K562 (cell line): ENCODE results near the gene HTR3C. TPM values are rescaled to one million over a fixed set of nuclear protein-coding genes. Genes with fewer than 3 reads are reported as not detected.

ENCODE experiments used
- ATAC-seq: fragments of 200-7000 bp; cut with Tn5 transposase; 3 replicates; pipeline ENCODE4 v1.9.1; 2020; ENCODE audit warnings: moderate library complexity
- BruUV-seq: library from RNA; stranded (reverse); fragments of 400-500 nt; replicated peaks from 2 replicates; lab custom pipeline; 2021; lab: Mats Ljungman, UMichigan
- CTCF ChIA-PET: fragments of 300-600 bp; formaldehyde crosslinking; extraction: SDS; loops from one replicate; lab custom pipeline; 2021; ENCODE audit warnings: low intra/inter-chr PET ratio; lab: Yijun Ruan, JAX
- POLR2A ChIA-PET: fragments of 300-600, 350-650 bp; sonication (Branson Sonifier 250); formaldehyde crosslinking; extraction: SDS; loops from one replicate; lab custom pipeline; 2021; ENCODE audit warnings: antibody characterized with exemption, inconsistent platforms; lab: Yijun Ruan, JAX
- DNase-seq, 4 experiments: peaks; one replicate each; pipeline versions ENCODE4 v3.0.0 to v3.0.0-alpha.2; 2011 to 2018; ENCODE audit warnings: low spot score in 3 of 4, mixed read lengths in 3 of 4; ENCODE audit errors: extremely low read depth in 1 of 4
- FAIRE-seq: peaks from 2 replicates; lab custom pipeline; 2011; peaks lifted over from hg19 to GRCh38; lab: Jason Lieb, UNC
- H2AFZ ChIP-seq: 2 replicates; pipeline ENCODE4 v1.6.0; 2011; ENCODE audit warnings: low read depth, low read length, control low read depth, inconsistent platforms
- H3K27ac ChIP-seq: fragments of 200-600 bp; 3 replicates; pipeline ENCODE4 v1.8.0; 2011; ENCODE audit warnings: low read depth, mild to moderate bottlenecking, control low read depth, inconsistent platforms, low read length, moderate library complexity, mixed read lengths; ENCODE audit errors: extremely low read depth
- H3K27me3 ChIP-seq, 2 experiments: fragments of 300-600 bp in 1 of 2; 2 replicates in 1 of 2; 3 replicates in 1 of 2; pipeline versions ENCODE4 v1.6.0 to v1.8.0; 2011; ENCODE audit warnings: inconsistent platforms in 2 of 2, low read length in 2 of 2, mild to moderate bottlenecking in 1 of 2, mixed read lengths in 1 of 2, moderate library complexity in 1 of 2; ENCODE audit not compliant: control insufficient read depth in 2 of 2, insufficient read depth in 2 of 2
- H3K36me3 ChIP-seq: fragments of 300-600 bp; 3 replicates; pipeline ENCODE4 v1.8.0; 2011; ENCODE audit warnings: mild to moderate bottlenecking, low read length, inconsistent platforms; ENCODE audit not compliant: control insufficient read depth, insufficient read depth
- H3K4me1 ChIP-seq, 2 experiments: fragments of 200-600 bp in 1 of 2; replicated peaks in 1 of 2; 2 replicates in 1 of 2; 3 replicates in 1 of 2; pipeline versions ENCODE4 v1.5.1 to v1.8.0; 2011; ENCODE audit warnings: inconsistent platforms in 2 of 2, low read length in 2 of 2, mild to moderate bottlenecking in 1 of 2, mixed read lengths in 1 of 2, moderate library complexity in 1 of 2; ENCODE audit not compliant: control insufficient read depth in 2 of 2, insufficient read depth in 2 of 2
- H3K4me2 ChIP-seq: 2 replicates; pipeline ENCODE4 v1.6.1; 2011; ENCODE audit warnings: low read length, control low read depth, inconsistent platforms, mixed read lengths; ENCODE audit not compliant: insufficient read depth
- H3K4me3 ChIP-seq: fragments of 200-600 bp; sonication (generic), shearing (Covaris generic); 2 replicates; pipeline ENCODE4 v1.5.1; 2016; ENCODE audit warnings: control low read depth, inconsistent platforms
- H3K79me2 ChIP-seq: fragments of 200-600 bp; 3 replicates; pipeline ENCODE4 v1.8.0; 2011; ENCODE audit warnings: low read length, inconsistent platforms; ENCODE audit not compliant: control insufficient read depth, insufficient read depth
- H3K9ac ChIP-seq, 2 experiments: 2 replicates each; pipeline versions ENCODE4 v1.6.0 to v1.6.1; 2011; ENCODE audit warnings: low read depth in 2 of 2, low read length in 2 of 2, control low read depth in 1 of 2, inconsistent platforms in 1 of 2, mild to moderate bottlenecking in 1 of 2, mixed read lengths in 1 of 2; ENCODE audit not compliant: insufficient read depth in 1 of 2
- H3K9me1 ChIP-seq: one replicate; pipeline ENCODE4 v1.6.0; 2011; ENCODE audit warnings: inconsistent platforms, mild to moderate bottlenecking, low read length, moderate library complexity; ENCODE audit not compliant: control insufficient read depth, insufficient read depth
- H3K9me3 ChIP-seq: replicated peaks from 2 replicates; pipeline ENCODE4 v1.5.1; 2011; ENCODE audit warnings: low read depth, low read length, inconsistent platforms; ENCODE audit not compliant: control insufficient read depth, insufficient read depth
- H4K20me1 ChIP-seq: replicated peaks from 2 replicates; pipeline ENCODE4 v1.6.1; 2011; ENCODE audit warnings: low read length, inconsistent platforms, mixed read lengths; ENCODE audit not compliant: control insufficient read depth, insufficient read depth
- ATF7 ChIP-seq: fragments of 450-650 bp; IDR thresholded peaks from 2 replicates; pipeline ENCODE4 v1.7.1; 2014; ENCODE audit warnings: mild to moderate bottlenecking, moderate library complexity
- ERF ChIP-seq: fragments of 450-650 bp; formaldehyde crosslinking; IDR thresholded peaks from 2 replicates; pipeline ENCODE4 v1.4.0; 2020; ENCODE audit warnings: mild to moderate bottlenecking, mixed read lengths
- GABPB2 ChIP-seq: fragments of 250-450 bp; sonication (Bioruptor Pico); conservative IDR thresholded peaks from 2 replicates; pipeline ENCODE4 v1.5.1; 2021; ENCODE audit warnings: mild to moderate bottlenecking
- MCM5 ChIP-seq: fragments of 450-650 bp; IDR thresholded peaks from 2 replicates; pipeline ENCODE4 v1.6.1; 2016; ENCODE audit warnings: low read depth
- MLX ChIP-seq, 2 experiments: fragments of 450-650 bp in 1 of 2; sonication (generic) in 1 of 2; formaldehyde crosslinking; conservative IDR thresholded peaks; 2 replicates each; pipeline versions ENCODE4 v1.4.0 to v1.8.1; 2020 to 2022; ENCODE audit warnings: mild to moderate bottlenecking in 1 of 2, missing genetic modification reagents in 1 of 2
- PATZ1 ChIP-seq: fragments of 250-450 bp; sonication (Bioruptor Pico); IDR thresholded peaks from 2 replicates; pipeline ENCODE4 v1.5.0; 2020; ENCODE audit warnings: mild to moderate bottlenecking, borderline replicate concordance
- PHF21A ChIP-seq: fragments of 450-650 bp; IDR thresholded peaks from 2 replicates; pipeline ENCODE4 v1.6.1; 2017; ENCODE audit warnings: low read depth, borderline replicate concordance
- RFX7 ChIP-seq: fragments of 250-450 bp; sonication (Bioruptor Pico); IDR thresholded peaks from 2 replicates; pipeline ENCODE4 v1.5.1; 2021; ENCODE audit warnings: mild to moderate bottlenecking
- SMAD4 ChIP-seq: fragments of 250-450 bp; sonication (Bioruptor Pico); conservative IDR thresholded peaks from 2 replicates; pipeline ENCODE4 v1.8.0; 2021; ENCODE audit warnings: inconsistent platforms, mild to moderate bottlenecking, moderate library complexity
- TAF1 ChIP-seq: IDR thresholded peaks from 2 replicates; pipeline ENCODE4 v1.6.1; 2011; ENCODE audit warnings: mild to moderate bottlenecking, low read length, moderate library complexity; ENCODE audit not compliant: insufficient read depth, control insufficient read depth, severe bottlenecking; ENCODE audit errors: extremely low read depth
- THAP7 ChIP-seq: fragments of 250-450 bp; sonication (Bioruptor Pico); IDR thresholded peaks from 2 replicates; pipeline ENCODE4 v1.5.0; 2021
- ZBED1 ChIP-seq: IDR thresholded peaks from 2 replicates; pipeline ENCODE4 v1.6.1; 2014
- ZKSCAN1 ChIP-seq: fragments of 150-350 bp; IDR thresholded peaks from 2 replicates; pipeline ENCODE4 v1.6.1; 2016; ENCODE audit warnings: low read depth, low read length
- ZNF232 ChIP-seq: sonication (generic); formaldehyde crosslinking; IDR thresholded peaks from 2 replicates; pipeline ENCODE4 v1.8.0; 2022; ENCODE audit warnings: mild to moderate bottlenecking, missing genetic modification reagents
- ZNF592 ChIP-seq: fragments of 450-650 bp; IDR thresholded peaks from 2 replicates; pipeline ENCODE4 v1.6.1; 2017; ENCODE audit warnings: antibody characterized with exemption, mild to moderate bottlenecking
- ZNF780A ChIP-seq: fragments of 250-450 bp; sonication (Bioruptor Pico); IDR thresholded peaks from 2 replicates; pipeline ENCODE4 v1.5.0; 2021; ENCODE audit warnings: mild to moderate bottlenecking
- WGBS: fragments of 100-300 bp; shearing (Covaris generic); methylation state at CpG from one replicate; pipeline ENCODE4 v1.1.6; 2016; ENCODE audit warnings: low coverage, mixed read lengths; ENCODE audit not compliant: insufficient coverage; ENCODE audit errors: missing lambda C conversion rate; 5-methylcytosine and 5-hydroxymethylcytosine counted together
- in situ Hi-C: fragments of 300-500 bp; cut with MboI; formaldehyde crosslinking; loops from 4 replicates; pipeline ENCODE4 v1.15.0; 2018; ENCODE audit warnings: inconsistent platforms, mixed read lengths
- intact Hi-C: fragments of 100-400 bp; cut with micrococcal nuclease; formaldehyde crosslinking; loops from 2 replicates; pipeline ENCODE4 v1.14.2; 2022
- polyA plus RNA-seq, 8 experiments: library from polyadenylated mRNA; depleted of rRNA in 4 of 8; stranded (reverse) in 5 of 8; unstranded in 3 of 8; fragments of >200 nt; fragmentation: Nextera tagmentation in 2 of 8; fragmentation: Illumina TruSeq in 1 of 8; extraction: Ambion mirVana in 2 of 8; extraction: Trizol in 1 of 8; gene quantifications; 2 replicates each; pipeline versions ENCODE4 v1.2.1 to v1.2.3, GENCODE V29; 2011 to 2014; ENCODE audit warnings: inconsistent platforms in 1 of 8, missing spikeins in 1 of 8
- total RNA-seq, 7 experiments: library from RNA; depleted of rRNA in 6 of 7; stranded (reverse); fragments of >200 nt in 6 of 7; fragmentation: Illumina TruSeq in 2 of 7; extraction: Trizol in 2 of 7; gene quantifications; 2 replicates each; pipeline versions ENCODE4 v1.2.1 to v1.2.3, GENCODE V29; 2011 to 2021; ENCODE audit warnings: low replicate concordance in 1 of 7

The HTR3C gene
- total and polyA plus RNA-seq, 9 of the 15 experiments (the other 6 are each of a cell fraction or from before 2014, with no cell fraction given): 0.04 to 0.06 TPM; not detected in 7

- no peaks in the 10 kb centered on the region for H3K36me3 ChIP-seq
- ATAC-seq (no peak), FAIRE-seq (no peak), DNase-seq (no peak)
- TF ChIP-seq PATZ1: no peak
- TF ChIP-seq MCM5: no peak
- TF ChIP-seq ZNF780A: no peak
- no peak for TF ChIP-seq THAP7 (CRISPR knock-in tag)
- no peak for TF ChIP-seq GABPB2
- TF ChIP-seq ERF (CRISPR knock-in tag): no peak
- TF ChIP-seq ZKSCAN1: no peak
- TF ChIP-seq SMAD4 (CRISPR knock-in tag): no peak
- no peak for TF ChIP-seq ZNF232 (CRISPR knock-in tag)
- no peak for TF ChIP-seq ZNF592
- TF ChIP-seq TAF1: no peak
- no peak for TF ChIP-seq MLX (CRISPR knock-in tag; conservative IDR thresholded peaks at IDR 0.05)
- TF ChIP-seq PHF21A: no peak
- TF ChIP-seq ZBED1: no peak
- TF ChIP-seq RFX7 (CRISPR knock-in tag): no peak
- TF ChIP-seq ATF7: no peak
- no peak overlapping the region for H3K9ac ChIP-seq
- H2AFZ ChIP-seq: no peak overlapping the region
- H3K4me3 ChIP-seq: no peak overlapping the region
- no peaks in the 10 kb centered on the region for H4K20me1 ChIP-seq
- H3K4me1 ChIP-seq: peaks cover 5 to 18% of the 10 kb centered on the region in 2 experiments; a peak in 3 of 5 replicates
- 27% methylated on average over 2 of the region's 2 CpGs for WGBS
- H3K27me3 ChIP-seq: no peaks in the 10 kb centered on the region; a peak in 1 of 5 replicates
- CTCF ChIA-PET: no interaction called here
- in situ Hi-C loops (no loop called here), intact Hi-C loops (no loop called here)
- BruUV-seq: no TSS peak
- no peaks in the 10 kb centered on the region for H3K9me3 ChIP-seq
- no peak overlapping the region for H3K27ac ChIP-seq
- no peaks in the 10 kb centered on the region for H3K79me2 ChIP-seq
- no peaks in the 10 kb centered on the region for H3K9me1 ChIP-seq
- no peak overlapping the region for H3K4me2 ChIP-seq
- POLR2A ChIA-PET: interaction anchor here (1.0 kb wide), 1 partner anchor 11 kb away, joined by 3 read pairs; no protein-coding TSS in a partner anchor
These were observed 29.6 kb downstream of the HTR3C start for GRCh38 chr3:184082465-184082864.
